ENCODE measurements around the gene CCIN.
"Not testable (repeated sequence)": the region's sequence is repeated elsewhere in the genome, so short reads cannot be mapped to it uniquely, and the experiment has no call there.

Gene CCIN

DNA sequence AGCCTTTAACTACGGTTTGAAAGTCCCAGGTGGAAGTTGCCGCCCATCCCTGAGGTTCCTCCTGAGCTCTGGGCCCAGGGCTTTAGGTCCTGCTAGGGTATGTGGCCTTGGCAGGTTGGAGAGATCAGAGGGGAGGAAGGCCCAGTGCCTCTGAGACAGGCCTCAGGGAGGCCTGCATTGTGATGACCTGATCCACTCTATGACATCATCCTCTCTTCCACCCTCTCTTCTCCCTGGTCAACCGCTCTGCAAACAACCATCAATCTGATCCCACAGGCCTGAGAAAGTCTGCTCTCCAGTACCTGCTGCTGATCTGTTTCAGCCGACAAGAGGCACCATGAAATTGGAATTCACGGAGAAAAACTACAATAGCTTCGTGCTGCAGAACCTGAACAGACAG lies at the start of gene CCIN:
CCIN (plus strand) TSS at position 223 of the 400 bp plus-strand sequence; CDS start at position 338, 115 bp downstream.
- DNase-seq, result no peak

DNA sequence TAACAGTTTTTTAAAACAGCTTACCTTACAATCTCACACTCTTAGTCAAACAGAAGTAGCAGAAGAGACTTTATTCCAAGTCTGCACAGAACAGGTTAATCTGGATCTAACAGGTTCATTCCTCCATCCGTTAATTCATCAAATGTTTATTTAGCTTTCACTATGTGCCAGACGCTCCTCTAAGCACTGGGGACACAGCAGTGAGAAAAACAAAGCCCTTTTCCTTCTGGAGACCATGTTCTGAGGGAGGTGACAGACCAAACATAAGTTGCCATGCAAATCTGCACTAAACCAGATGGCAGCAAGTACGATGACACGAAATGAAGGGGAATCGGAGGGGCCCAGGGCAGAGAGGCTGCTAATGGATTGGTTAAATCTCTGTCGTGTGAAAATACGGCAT lies 49.7 kb upstream of the CCIN start:
- no peak for DNase-seq

DNA sequence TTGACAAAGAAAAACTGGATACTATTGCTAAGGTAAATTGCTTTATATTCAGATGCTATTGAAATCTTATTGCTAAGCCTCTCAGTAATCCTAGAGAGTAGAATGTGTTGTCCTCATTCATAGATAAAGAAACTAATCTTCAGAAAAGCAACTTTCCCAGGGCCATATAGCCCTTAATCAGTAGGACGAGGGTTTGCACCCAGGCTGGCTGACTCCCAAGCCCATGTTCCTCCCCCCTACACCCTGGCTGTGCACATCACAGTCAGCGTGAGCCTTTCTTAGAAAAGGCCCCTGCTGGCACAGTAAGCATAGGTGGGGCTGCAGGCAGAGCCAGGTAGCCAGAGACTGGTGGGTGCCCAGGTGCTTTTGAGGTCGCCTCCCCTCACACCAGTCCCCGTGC lies 48.5 kb upstream of the CCIN start:
- DNase-seq, result no peak

DNA sequence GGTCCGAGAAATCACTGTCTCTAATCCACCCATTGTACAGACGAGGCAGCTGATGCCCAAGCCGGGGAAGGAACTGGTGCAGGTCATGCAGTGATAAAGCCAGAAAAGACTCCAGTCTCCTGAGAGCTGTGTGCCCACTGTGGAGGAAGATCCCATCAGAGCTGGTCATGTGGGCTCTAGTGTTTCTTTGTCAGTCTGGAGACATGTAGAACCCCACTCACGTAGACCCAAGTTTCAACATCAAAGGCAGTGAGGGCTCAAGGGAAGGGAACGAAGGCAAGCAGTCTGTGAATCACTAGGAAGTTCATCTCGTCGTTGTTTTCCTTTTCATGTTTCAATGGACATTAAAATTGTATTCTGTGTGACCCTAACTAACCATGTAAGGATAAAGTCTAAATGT lies 47.2 kb upstream of the CCIN start:
- no peak for DNase-seq

DNA sequence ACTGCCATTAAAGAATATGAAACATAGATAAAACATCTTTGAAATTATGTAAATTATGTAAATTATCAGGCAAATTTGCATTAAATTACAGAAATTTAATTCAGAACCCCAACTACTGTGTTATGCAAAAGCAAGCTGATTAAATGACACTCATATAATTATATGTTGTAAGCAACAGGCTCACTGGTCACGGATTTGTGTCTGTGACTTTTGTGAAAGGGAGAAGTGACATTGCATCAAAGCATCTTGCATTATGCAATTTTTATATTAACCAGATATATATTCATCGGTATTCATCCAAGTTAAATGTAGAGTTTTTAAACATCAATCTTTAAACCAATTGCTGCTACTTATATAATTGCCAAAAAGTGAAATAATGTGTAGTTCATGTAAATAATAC lies 45.7 kb upstream of the CCIN start:
- no peak for DNase-seq

DNA sequence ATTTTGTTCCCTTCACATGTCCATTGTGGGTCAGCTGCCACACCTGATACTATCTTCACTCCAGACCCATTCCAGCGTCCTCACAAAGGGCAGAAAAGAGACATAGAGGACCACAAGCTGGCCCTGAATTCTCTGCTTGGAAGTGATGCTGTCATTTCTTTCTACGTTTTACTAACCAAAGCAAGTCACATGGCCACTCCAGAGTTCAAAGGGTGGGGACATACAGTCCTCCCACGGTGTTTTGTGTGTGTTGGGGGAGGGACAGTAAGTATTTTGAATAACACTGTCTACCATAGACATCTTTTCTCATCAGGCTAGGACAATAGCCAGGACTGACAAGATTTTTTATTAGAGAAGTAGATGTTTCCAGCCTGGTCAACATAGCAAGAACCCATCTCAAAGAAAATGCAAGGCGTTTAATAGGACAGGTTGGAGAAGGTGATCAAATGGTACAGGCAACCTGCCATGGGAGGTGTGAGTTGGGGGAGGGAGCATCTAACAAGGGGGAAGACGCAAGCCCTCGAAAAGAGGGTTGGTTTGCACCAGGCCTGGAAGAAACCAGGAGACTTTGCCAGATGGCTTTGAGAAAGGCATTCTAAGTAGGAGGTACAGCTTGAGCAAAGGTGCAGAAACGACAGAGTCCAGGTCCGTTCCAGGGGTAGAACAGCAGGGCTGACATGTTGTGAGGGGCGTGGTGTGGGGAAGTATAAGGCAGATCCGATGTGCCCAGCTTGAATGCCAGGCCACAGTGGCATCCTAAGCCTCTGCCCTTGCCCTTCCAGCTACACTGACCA lies 43.9 kb upstream of the CCIN start:
- DNase-seq, result no peak

DNA sequence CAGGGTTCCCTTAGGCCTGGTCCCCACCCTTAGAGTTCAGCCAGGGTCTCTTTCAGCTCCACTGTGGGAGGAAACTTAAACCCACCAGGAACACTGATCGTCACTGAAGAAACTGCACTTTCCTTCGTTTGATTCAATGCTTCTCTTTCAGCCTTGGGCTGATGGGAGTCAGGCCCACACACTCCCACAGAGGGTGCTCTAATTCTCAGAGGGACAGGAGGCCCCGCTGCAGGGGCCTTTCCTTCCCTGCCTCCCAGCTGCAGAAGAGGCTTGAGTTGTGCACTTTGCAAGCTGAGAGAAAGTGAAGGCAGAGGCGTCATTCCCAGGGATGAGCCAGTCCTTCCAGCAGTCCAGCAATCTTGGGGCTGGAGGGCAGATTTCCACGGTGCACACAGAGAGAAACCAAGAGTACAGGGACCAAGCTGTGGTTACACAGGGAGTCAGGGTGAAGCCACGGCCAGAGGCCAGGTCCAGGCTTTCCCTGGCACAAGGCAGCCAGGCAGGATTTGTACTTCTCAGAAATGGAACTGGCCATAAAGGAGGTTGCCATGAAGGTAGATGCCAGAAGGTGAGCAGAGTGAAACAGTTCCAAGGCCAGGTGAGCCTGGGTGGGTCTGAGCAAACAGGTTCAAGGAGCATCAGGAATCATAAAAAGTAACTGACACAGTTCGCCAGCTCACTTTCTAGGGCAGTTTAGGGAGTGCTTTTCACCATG lies 43.0 kb upstream of the CCIN start:
- DNase-seq, result no peak

DNA sequence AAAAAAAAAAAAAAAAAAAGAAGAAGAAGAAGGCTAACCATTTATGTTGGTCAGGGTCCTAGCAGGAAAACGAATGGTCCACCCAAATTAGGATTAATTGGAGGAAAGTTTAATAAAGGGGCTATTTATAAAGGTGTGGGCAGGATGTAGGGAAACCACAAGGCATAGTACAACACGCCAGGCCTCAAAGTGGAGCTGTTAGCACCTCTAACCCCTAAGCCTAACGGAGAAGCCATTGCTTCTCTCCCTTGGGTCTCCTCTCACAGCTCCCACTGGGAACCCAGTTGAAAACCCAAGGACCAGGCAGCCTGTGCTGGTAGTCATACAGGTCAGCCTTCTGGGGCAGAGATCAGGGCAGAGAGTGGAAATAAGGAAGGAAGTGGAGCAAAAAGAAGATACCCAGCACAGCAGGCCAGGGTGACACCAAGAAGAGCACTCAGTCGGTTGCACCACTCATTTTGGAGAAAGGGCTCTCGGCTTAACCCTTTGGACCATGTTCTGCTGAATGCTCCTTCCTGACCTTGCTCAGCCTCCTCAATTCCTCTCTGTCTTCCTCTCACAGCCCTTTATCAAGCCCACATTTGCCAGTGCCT lies 41.4 kb upstream of the CCIN start:
- no peak for DNase-seq

DNA sequence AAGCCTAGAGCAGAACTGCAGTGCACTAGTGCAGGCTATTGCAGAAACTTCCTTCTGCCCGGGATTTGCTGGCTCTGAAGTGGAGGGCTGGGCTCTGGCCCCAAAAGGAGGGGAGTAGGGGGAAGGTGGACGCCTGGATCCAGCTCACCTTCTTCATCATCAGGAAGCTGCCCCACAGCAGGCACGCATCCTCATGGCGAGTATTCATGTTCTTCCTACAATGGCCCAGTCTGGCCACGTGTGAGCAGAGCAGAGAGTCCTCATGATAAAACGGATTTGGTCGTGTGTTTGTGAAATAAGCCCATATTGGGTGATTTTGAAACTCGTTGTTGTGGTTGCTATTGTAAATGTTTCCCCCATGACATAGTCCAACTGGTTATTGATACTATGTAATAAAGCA lies 40.8 kb upstream of the CCIN start:
- DNase-seq, result no peak

DNA sequence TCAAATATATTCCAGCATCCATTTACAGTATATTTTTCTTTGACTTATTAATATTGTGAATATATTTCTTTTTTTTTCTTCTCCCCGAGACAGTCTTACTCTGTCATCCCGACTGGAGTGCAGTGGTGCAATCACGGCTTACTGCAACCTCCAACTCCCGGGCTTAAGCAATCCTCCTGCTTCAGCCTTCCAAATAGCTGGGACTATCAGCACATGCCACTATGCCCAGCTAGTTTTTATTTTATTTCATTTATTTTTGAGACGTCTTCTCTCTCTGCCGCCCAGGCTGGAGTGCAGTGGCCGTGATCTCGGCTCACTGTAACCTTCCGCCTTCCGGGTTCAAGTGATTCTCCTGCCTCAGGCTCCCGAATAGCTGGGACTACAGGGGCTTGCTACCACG lies 40.0 kb upstream of the CCIN start:
- no peak for DNase-seq

DNA sequence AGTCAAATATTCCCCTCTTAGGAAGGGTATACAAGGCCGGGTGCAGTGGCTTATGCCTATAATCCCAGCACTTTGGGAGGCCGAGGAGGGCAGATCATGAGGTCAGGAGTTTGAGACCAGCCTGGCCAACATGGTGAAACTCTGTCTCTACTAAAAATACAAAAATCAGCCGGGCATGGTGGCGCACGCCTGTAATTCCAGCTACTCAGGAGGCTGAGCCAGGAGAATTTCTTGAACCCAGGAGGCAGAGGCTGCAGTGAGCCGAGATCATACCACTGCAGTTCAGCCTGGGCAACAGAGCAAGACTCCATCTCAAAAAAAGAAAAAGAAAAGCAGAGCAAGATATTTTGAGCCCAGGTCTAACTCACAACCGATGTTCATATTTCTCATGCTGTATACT lies 37.5 kb upstream of the CCIN start:
- DNase-seq, result not testable (repeated sequence)

DNA sequence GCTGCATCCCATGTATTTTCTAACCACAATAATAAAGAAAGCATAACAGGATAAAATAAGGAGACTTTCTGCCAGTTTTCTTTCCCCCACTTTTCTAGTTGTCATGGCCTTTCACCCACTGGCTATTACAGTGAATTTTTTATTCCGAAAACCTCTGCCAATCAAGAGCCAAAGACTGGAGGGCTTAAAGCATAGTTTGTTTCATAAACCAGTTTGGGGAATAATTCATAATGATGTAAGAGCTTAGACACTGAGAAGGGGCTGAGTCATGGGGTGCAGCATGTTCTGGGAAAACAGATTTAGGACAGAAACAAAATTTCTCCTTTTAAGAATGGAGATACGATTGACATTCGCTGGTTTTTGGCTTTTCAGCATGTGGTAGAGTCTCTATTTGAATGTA lies 37.1 kb upstream of the CCIN start:
- DNase-seq, result no peak

DNA sequence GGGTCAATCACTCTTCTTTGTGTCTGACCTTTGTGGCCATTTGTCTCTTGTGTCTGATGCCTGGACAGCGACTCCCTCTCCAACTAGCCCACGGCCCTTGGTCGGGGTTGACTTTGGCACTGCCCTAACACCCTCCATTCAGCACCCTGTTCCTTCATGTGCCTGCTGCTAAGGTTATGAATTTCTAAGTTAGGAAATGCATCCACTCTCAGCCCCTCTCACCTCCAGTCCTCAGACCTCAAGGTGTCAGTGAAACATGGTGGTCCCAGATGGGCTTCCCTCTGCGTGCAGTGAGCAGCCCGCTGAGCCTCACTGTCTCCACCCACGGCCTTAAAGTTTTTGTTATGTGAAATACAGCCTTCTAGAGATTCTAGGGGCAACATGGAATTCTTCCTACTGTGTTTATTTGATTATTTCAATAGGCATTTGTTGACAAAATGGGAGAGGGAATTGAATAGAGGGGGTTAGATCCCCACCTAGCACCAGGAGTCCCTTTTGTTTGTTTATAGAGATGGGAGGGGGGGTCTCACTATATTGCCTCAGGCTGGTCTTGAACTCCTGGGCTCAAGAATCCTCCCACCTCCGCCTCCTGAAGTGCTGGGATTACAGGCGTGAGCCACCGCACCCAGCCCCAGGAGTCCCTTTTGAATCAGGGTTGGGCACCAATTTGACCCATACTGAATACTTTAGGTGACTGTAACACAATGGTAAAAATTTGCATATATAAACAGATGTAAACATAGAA lies 34.3 kb upstream of the CCIN start:
- DNase-seq, result no peak

DNA sequence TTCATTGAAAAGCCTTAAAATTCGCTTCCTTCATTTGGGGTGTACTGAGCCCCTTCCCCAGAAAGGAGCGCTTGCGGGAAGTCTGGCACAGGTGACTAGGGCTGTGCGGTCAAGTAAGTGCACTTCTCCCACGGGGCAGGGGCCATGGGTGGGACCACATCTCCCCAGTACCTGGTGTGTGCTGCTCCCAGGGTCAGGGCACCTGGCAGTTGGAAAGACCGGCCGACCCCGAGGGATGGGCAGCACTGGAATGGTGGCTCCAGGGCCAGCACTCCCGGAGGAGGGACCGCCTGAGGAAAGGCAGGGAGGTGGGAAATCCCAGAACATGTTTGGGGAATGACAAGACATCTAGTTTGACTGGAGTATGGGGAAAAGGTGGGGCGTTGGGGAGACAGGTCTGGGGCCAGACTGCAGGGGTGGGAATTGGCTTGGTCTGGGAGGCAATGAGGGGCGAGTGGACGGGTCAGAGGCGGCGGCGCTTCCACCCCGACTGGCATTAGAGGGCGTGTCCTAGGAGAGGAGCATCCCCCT lies 33.4 kb upstream of the CCIN start:
- DNase-seq, result no peak

DNA sequence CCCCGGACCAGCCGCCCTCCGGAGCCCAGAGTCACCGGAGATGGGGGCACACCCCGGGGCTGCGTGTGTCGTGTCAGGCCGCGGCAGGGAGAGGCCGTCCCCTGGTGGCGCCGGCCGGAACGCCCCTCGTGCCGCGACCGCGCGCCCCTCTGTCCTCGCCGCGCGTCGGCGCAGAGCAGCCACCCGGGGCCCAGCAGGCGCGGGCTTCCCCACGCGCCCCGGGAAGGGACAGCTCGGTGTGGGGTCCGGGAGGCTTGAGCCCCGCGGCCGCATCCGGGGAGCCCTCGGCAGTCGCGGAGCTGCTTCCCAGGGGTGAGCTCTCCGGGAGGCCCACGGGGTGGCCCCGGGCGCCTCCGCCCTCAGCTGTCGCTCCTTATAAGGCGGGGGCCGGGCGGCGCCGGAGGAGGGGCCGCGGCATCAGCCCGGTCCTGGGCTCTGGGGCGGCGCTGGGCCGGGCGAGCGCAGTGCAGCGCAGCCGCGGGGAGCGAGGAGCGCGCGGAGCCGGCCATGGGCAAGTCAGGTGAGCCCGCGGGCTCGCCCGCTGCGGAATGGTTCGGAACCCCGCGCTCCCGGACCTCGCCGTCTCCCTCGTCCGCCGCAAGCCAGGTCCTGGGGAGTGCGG lies 32.8 kb upstream of the CCIN start, which contains the start of gene GLIPR2:
GLIPR2 (plus strand) TSS at position 462 of the 622 bp plus-strand sequence; CDS start at position 508, 46 bp downstream.
- peak in 1 of 2 experiments; percentile 71 for DNase-seq

DNA sequence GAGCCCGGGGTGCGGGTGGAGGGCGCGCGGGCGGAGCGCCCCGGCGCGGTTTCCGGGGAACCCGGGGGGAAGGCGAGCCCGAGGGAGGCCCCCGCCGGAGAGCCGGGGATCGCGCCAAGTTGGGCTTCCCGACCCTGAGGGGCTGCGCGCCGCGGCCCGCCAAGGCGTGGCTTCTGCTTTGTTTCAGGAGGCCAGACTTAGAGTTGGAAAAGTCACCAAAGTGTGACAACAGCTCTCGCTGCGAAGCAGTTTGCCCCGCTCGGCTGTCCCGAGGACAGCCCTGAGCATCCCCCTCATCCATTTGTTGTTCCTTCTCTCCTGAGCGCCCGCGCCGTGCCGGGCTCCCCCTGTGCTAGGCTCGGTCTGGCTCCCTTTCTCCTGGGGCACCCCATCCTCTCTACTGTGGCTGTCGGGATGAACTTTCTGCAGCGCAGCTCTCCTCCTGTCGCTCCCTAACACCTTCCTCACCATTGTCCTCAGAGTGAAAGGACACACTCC lies 32.2 kb upstream of the CCIN start:
- no peak for DNase-seq

DNA sequence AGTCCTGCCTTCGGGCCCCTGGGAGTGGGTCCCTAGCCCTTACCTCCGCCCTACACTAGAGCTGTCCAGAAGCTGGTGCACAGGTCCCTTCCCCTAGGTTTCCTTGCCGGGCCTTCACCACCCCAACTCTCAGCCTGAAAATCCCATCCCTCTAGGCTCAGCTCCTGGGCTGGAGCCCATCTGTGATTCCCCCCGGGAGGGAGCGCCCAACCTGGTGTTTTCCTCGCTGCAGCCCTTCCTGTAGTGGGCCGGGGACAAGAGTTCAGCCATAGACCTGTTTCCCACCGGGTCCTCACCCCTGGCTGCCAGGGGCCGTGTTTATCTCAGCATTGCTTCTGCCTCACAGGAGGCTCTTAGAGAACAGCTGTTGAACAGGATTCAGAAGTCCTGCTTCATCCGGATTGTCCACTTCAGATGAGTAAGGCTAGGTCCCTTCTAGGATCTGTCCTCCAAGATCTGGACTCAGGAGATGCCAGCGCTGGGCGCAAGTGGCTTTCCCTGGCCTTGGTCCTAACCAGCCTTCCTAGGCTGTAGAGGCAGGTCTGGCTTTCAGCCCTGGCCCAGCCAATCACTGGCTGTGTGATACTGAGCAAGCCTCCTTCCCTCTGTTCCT lies 31.7 kb upstream of the CCIN start:
- no peak for DNase-seq

DNA sequence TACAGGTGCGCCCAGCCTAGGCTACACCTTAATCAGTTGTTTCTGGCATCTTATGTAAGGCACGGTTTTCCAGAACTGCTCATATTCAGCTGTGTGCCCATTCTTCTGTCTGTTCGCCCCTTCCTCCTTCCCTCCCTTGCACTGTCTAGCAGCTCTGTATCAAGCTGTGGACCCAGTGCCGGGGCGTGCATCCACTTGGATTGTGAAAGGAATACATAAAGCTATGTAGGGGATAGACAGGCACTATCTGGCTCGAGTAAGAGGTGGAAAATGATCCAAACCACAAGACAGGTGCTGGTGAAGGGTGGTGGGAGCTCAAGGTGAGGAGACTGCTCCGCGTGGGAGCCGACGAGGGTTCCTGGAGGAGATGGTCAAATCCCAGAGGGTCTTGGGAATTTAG lies 30.7 kb upstream of the CCIN start:
- no peak for DNase-seq

DNA sequence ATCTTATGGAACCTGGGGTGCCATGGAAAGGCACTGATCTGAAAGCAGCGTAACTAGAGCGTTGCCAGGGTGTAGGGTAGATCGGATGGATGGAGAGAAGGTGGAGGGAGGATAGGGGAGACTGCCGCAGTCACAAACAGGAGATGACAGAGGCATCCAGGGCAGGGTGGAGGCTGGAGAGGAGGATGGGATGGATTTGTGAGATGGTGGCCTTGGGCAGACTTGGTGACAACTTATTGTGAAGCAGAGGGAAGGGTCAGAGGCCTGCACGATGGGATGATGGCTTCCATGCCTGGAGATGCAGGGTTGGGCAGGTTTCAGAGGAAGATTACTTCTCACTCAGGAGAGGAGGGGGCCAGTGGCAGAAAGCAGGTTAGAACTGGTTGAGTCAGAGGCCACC lies 30.3 kb upstream of the CCIN start:
- no peak for DNase-seq

DNA sequence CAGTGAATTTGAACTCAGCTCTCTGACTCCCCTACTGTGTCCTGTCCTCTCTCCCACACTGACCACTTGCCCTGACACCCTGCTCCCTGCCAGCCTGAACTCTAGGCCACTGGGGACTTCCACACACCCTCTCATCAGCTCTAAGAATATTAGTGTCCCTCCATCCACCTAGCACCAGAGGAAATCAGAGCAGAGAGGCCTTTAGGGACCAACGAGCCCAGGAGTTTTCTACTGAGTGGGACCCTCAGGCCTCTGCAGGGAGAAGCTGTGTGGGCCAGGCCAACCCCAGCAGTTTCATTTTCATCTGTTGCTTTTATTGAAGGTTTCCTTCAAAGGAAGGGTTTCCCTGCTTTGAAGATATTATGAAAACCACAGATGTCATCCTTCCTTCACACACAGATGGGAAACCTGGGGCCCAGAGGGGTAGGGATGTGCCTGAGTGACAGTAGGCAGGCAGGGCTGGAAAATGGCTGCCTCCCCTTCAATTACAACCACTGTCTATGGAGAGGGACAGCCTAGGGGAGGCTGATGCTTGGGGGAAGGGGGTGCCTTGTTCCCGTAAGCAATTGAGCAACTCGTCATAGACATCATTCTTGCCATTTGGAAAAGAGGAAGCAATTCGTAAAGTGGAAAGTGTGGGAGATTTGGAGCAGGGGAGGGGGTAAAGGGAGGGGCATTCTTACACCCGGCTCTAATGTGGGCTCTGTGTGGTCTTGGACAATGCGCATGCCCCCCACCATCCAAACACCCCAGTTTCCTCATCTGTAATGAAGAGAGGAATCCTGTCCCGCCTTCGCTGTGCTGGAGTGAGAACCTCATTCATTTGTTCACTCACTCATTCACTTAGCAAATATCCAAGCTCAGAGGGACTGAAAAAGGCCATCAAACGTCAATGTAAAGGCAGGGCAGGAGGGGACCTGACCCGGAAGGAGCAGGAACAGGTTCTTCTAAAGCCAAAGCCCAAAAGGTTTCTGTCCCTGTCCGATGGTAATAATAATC lies 28.8 kb upstream of the CCIN start:
- no peak for DNase-seq

DNA sequence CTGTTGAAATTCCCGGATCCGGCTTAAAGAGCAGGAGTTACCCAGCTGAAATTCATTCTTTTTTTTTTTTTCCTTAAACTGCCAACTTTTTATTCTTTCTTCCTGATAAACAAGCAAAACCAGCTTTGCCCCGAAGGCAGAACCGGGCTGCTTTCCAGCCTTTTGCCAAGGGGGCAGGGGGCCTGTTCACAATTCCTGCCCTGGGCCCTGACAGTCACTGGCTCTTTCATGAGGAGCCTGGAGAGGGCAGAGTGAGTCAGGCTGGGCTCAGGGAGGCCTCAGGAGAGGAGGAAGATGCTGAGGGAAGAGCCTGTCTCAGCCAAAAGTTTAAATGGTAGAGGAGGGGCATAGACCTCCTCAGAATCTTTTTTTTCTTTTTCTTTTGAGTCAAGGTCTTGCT lies 27.9 kb upstream of the CCIN start:
- DNase-seq, result no peak
